Skin of body (tissue), 2 donors: ENCODE measurements around the gene ITIH3. TPM values are rescaled to one million over a fixed set of nuclear protein-coding genes. Genes with fewer than 3 reads are reported as not detected.

Source experiments
- DNase-seq: peaks from one replicate; lab custom pipeline; 2025; lab: John Stamatoyannopoulos, UW
- total RNA-seq: library from RNA; depleted of rRNA; stranded (reverse); fragments of >200 nt; gene quantifications from one replicate; pipeline ENCODE4 v1.2.3, GENCODE V29; 2014

Gene ITIH3
- total RNA-seq, 1 donor from 2014 or later: 0.49 TPM

DNA sequence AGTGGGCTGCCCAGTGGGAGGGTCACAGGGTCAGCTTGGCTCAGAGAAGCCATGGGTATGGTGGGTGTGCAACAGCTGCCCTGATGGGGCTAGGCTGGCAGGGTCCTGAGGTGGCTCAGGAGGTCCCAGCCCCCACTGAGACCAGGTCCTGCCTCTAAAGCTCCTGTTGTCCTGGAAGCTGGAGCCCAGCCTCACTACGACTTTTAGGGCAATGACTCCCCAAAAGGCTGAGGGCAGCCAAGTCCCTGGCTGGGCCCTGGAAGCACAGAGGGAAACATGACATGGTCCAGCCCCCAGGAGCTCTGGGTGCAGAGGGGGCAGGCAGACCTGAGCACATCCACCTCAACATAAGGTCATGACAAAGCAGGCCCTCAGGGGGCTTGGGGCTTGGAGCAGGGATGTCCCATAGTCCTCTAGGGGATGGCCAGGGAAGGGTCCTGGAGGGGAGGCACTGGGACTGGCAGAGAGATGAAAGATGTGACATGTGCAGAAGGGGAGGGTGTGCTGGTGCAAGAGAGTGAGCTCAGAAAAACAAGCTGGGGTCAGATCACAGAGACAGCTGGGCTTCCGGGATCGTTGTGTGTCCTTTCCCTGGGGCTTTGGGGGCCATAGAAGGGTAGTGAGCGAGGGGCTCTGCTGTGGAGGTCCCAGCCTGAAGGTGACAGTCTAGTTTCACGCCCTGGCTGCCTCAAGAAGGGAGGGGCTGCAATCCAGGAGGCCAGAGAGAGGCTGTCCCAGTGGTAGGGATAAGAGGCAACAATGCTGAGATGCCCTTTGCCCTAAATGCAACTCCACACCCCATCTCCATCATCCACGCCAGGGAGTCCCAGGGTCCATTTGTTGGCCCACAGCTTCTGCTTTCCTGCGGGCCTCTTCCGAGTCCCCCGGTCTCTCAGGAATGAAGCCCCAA lies 639 bp upstream of the ITIH3 start:
- DNase-seq: no peak

DNA sequence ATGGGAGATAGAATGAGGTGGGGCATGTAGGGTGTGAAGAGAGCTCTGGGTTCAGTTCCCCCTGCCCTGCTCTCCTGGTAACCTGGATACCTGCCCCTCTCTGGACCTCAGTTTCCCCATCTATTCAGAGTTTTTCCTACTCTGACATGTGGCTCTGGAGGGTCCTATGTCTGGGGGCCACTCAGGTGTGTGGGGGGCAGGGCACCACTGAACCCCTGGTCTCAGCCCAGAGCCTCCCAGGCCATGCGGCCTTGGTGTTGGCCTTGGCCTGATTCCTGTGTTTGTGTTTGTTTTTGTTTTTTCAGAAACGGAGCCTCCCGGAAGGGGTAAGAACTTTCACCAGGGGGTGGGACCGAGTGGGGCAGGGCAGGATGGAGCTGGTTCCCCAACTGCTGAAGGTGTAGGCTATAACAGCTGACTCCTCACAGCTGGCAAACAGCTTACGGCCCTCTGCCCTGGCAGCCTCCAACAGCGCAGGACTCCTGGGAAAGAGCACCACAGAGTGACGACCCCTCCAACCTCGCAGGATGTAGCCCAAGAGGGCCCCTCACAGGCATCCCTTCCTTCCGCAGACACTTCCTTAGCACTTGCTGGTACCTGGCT lies 803 bp downstream of the ITIH3 start:
- DNase-seq: no peak

DNA sequence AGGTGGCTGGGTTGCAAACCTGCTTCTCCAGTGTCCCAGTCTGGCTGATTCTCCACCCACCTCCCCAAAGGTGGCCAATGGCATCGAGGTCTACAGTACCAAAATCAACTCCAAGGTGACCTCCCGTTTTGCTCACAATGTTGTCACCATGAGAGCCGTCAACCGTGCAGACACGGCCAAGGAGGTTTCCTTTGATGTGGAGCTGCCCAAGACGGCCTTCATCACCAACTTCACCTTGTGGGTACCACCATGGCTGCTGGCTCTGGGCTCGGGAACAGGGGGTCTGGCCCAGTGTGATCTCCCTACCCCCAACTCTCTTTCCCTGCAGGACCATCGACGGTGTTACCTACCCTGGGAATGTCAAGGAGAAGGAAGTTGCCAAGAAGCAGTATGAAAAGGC lies 1.8 kb downstream of the ITIH3 start:
- DNase-seq: no peak

DNA sequence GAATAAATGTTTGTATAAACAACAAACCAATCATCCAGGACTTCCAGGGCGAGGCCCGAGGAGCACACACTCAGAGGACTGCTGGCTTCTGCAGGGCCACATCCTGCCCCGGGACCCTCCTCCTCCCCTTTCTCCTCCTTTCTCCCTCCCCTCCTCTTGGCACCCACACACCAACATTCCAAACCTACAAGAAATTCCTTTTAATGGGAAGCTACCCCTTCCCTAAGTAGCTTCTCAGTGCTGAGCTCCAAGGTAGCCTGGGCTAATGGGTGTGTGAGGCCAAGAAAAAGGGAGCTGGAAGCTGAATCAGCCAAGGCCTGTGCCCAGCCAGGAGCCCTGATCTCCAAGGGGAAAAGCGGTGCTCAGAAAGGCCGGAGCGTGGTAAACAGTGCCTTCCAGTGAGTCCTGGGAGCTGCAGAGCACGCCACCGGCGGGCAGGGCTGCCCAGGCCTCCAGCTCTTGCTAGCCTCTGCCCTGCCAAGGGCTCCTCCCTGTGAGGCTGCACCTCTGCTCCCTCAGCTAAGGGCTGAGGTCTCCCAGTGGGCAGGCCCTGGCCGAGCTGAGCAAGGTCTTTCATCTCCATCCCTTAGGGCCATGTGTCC lies 3.9 kb downstream of the ITIH3 start:
- DNase-seq: no peak

DNA sequence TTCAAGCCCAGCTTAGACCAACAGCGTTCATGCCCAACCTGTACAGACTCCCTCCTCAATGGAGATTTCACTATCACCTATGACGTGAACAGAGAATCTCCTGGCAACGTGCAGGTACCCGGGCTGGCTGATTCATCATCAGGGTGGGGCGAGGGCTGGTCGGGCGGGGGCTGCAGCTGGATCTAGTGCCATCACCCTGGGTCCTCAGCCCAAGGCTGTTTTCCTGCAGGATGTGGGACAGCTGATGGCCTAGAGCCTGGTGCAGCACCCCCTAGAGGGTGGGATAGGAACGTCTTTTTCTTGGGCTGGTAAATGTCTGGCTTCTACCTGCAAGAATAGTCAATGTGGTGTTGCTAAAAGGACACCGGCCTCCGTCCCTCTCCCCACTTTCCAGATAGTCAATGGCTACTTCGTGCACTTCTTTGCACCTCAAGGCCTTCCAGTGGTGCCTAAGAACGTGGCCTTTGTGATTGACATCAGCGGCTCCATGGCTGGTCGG lies 4.4 kb downstream of the ITIH3 start:
- DNase-seq: no peak

DNA sequence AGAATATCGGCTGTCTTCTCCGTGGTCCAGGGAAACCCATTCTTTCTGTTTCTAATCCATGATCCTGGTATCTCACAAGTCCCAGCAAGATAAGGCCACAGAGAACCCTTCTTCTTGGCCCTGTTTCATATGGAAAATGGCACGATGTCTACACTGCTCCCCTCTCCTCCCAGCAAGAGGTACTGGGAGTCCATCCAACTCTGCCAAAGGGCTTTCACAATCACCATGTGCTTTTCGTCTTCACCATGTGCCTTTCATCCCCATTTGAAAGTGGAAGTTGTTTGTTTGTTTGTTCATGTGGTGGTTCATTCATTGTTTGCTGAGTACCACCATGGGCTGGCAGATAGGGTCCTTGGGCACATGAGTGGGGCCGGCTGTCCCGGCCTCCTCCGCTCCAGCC lies 5.5 kb downstream of the ITIH3 start:
- DNase-seq: no peak

DNA sequence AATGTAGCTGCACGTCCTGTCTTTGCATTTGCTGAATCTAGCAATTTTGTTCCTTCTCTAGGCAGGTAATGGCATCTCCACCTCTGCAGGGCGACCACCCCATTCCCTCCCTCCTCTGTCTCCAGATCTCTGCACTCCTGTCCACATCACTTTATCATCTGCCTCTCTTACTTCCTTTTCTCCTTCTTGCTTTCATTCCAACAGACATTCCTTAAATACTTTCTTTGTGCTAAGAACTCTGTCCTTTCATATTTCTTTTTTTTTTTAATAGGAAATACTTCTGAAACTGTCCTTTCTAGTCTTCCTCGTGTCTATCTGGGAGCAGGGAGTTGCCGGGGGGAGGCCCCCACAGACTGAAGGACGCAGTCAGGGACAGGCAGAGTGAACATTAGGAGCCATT lies 7.2 kb downstream of the ITIH3 start:
- DNase-seq: no peak

DNA sequence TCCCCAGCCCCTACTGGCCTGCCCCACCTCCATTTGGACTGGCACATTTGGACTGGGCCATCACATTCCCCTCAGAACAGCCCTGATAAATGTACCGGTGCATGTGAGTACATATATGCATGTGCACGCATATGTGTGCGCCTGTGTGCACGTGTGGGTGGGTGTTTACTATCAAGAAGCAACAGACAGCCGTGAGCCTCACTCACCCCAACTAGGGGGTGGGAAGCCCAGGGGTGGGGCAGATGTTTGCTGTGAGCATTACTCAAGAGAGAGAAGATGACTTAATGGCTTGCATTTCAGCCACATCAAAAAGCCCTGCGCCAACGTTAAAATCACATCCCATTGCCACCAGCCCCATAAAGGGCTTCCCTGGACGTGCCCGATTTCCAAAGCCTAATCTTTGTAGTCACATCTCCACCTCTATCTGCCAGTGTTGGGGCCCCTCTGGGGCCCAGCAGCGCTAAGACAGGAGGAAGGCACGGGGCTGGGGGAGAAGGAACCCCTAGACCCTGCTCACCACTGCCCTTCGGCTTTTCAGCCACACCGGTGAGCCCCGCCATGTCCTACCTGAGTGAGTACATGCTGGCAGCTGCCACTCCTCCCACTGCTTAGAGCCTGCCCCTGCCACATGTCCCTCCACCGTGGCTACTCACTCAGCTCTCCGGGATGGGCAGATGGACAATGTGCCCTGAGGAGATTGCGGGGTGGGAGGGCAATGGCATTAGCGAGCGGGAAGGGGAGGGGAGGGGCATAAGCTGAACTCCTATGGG lies 10.9 kb downstream of the ITIH3 start:
- no peak for DNase-seq

DNA sequence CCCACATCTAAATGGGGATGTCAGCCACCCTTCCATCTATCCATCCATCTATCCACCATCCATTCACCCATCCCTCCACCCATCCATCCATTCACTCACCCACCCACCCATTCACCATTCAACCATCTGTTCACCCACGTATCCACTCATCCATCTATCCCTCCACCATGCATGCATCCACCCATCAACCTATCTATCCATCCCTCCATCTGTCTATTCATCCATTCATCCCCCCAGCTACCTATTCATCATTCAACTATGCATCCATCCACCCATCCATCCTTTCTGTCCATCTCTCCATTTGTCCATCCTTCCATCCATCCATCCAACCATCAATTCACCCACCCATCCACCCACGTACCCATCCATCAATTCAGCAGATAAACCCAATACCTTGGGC lies 14.6 kb downstream of the ITIH3 start:
- DNase-seq: no peak

DNA sequence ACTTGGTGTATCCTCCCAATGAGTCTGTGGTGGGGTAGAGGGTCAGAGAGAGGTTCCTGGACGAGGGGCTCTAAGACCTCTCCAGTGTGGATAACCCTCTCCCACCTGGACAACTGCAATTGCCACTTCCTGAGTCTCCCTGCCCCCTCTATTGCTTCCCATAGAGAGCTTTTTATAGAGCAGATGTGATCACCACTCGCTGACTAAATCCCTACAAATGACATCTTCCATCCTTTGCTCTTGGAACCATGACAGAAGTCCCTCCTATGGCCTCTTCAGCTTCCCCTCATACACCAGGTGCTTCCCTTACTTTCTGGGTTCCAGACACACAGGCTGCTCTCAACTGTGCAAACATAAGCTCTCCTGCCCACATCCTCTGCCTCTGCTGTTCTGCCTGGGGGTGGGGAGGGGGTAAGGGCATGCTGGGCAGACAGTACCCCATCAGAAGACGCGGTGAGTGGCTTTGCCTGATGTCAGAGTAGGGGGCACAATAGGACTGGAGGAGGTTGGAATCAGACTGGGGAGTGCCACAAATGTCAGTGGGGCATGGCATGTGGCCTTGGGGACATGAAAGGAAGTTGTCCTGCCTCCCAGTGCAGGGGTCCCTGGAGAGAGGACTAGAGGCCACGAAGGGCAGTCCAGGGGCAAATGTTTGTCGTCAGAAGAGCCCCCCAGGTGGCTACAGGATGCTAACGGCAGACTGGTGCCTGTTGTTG lies 15.2 kb downstream of the ITIH3 start:
- no peak for DNase-seq

DNA sequence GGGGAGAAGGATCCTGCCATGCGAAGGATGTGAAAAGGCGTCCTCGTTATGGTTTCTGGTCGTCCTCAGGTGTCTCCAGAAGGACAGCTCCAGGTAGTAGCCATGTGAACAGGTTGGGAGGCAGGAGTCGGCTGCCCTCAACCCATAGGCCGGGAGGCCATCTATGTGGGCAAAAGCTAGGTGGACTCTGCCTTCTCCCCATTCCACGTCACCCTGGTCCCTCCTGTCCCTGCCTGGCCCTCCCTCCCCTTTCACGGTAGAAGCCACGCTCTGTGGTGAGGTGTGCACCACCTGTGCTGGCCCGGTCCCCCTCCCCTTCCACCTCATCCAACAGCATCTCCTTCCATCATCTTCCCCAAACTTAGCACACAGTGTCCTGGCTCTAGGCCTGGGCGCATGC lies 16.3 kb downstream of the ITIH3 start:
- DNase-seq: no peak

DNA sequence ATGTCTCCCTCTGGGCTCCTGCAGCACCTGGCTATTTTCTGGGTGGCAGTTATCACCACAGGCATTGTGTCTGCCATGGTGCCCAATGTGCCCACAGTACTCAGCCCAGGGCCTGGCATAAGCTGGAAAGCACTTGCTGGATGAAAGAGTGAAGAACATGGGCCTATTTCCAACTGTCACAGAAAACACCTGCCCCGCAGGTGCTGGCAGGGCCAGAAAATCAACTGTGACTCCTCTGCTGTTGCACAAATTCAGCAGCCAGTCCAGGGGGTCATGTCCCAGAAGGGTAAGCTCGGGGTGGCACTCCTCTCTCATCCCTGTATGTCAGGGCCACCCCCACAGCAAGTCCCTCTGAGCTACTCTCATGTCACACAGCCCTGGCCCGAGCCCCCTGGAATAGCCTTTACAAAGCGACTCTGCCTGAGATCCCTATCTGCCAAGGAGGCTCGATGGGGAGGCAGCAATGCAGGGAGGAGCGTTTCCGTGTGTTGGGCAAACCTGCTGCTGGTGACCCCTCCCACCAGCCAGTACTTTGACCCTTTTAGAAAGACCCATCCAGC lies 16.9 kb downstream of the ITIH3 start:
- no peak for DNase-seq

DNA sequence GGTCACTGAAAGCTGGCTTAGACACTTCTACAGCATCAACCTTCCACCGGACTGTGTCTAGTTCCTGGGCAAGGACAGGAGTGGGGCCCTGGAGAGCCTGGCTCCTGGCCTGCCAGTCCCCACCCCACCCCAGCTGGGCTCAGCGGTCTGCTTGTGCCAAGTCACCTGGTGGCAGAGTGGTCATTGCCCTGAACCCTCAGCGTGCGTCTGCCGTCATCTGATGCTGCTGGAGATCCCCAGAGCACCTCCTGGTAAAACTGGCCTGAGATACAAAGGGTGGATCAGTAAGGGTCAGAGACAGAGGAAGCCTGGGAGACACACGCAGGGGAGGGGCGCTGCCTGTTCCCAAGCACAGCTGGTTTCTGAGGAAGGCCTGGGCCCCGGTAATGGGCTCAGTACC lies 19.2 kb downstream of the ITIH3 start:
- DNase-seq: no peak

DNA sequence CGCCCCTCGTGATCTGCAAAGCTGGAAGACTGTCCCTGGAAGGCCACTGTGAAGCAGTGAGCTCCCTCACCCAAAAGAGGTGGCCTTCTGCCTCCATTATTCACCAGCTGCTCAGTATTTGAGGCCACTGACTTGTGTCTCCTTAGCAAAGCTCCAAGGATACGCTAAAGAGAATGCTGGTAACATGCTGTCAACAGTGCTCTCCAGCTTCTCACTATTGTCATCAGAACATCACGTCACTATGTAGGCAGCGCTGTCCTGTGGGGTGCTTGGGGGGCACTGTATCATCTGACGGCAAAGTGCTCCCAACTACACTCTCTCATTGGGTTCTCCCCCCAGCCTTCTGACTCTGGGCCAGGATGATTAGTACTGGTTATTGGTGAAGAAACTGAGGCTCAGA lies 21.6 kb downstream of the ITIH3 start:
- DNase-seq: no peak

DNA sequence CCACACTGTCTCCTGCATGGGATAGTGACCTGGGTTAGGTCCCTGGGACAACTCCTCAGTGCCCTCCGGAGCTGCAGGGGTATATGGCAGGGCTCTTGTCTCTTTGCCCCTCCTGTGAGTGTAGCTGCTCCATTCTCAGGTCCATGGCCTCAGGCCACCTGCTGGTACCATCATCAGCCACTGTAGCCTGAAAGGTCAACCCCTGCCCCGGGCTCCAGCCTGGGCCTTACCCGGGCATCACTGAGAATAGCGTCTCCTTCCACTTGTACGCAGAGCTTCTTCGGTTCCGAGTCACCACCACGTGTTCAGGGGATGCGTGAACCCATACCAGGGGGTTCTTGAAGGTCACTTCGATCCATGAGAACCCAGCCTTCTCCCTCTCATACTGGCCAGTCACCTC lies 22.1 kb downstream of the ITIH3 start:
- no peak for DNase-seq

DNA sequence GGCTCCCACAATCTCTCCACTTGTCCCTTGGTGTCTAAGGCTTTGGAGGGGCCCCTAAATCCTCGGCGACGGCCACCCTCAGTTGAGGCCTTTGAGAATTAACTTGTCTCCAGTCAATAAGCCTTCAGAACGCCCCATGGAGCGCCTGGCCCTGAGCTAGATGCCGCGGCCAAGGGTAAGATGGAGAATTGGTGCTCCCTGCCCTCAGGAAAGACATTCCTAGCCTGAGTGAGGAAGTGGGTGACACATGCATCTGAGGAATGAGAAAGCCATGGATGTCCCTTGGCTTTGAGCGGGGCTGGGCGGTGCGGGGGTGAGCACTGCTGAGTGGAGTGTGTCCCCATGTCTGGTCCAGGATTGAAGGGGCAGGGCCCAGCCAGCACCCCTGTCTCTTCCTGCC lies 22.6 kb downstream of the ITIH3 start:
- DNase-seq: no peak

DNA sequence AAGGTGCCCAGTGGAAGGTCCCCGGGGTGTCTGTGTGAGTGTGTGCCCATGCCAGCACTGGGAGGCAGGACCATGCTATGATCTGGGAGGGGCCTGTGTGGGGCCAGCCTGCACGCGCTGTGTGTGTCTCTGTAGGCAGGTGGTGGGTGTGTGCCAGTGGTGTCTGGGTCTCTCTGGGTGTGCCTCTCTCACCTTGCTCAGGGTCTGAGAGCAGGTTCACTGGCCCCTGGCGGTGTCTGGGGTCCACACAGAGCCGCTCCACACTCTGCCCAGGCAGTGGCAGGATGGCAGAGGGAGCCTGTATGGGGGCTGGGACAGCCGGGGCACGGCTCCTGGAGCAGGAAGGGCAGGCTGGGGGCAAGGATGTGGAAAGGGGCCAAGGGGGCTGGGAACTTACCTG lies 23.3 kb downstream of the ITIH3 start:
- no peak for DNase-seq

DNA sequence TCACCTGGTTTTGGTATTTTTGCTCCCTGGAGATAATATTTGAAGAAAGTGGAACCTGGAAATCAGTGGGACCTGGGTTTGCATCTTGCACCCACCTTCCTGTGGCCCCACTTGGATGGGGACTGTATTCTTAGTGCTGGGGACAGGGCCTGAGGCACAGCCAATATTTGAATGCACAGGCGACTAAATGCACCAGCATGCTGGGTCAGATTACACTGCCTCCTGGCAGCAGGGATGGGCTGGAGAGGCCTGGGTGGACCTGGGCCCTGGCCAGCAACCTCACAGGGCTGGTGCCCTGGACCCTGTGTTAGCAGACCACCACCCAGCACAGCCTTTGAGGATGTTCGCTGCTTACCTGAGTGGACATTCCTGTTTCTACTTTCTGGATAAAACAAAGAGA lies 25.3 kb downstream of the ITIH3 start:
- DNase-seq: no peak

DNA sequence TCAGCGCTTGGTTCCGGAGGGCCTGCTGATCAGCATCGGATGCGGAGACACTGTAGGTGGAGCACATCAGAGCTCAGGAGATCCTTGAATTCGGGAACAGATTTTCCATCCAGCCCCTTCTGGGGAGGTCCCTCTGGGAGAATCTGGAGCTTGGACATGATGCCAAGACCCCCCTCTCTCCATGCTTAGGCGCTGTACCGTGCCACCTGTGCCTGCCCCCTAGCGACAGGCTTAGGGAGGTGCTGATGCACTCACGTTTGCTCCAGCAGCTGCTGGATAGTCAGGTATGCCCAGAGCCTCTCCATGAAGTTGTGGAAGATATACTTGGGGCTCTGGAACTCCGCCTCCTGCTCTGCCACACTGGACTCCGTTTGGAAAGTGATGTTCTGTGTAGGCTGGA lies 26.1 kb downstream of the ITIH3 start:
- DNase-seq: no peak

DNA sequence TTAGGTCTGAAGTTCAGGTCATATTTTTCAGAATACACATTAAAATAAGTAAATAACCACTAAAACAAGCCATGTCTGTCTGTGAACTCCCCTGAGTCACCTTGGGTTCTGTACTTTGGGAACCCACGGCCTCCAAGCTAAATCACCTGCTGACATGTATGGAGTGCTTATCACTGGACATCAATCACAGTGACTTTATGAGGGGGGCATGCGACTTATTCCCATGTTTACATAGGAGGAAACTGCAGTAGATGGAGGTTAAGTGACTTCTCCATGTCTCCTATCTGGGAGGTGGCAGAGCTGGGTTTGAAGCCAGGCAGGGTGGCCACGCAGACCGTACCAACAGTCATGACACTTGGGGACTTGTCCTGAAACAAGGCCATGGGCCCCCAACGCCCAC lies 27.8 kb downstream of the ITIH3 start:
- no peak for DNase-seq

DNA sequence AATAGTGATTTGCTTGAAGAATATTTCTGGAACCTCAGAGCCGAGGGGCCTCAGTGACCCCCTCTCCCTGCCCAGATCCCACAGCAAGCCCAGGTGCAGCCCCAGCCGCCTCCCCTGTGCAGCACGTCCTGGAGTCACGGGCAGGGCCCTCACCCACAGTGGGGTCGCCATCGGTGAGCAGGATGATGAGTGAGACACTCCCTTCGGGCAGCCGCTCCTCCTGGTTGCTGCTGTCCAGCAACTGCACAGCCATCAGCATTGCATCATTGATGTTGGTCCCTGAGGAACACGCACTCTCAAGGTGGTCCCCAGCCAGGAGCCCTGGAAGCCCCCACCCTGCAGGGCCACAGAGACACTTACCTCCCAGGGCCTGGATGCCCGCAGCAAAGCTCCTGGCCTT lies 29.4 kb downstream of the ITIH3 start:
- DNase-seq: no peak
